ENCODE measurements around the gene P2RY10. TPM values are rescaled to one million over a fixed set of nuclear protein-coding genes. Genes with fewer than 3 reads are reported as not detected.

P2RY10 gene
- total and polyA plus RNA-seq, 12 donors, result 0.13 to 2.2 (median 0.33) TPM; not detected in 4

DNA sequence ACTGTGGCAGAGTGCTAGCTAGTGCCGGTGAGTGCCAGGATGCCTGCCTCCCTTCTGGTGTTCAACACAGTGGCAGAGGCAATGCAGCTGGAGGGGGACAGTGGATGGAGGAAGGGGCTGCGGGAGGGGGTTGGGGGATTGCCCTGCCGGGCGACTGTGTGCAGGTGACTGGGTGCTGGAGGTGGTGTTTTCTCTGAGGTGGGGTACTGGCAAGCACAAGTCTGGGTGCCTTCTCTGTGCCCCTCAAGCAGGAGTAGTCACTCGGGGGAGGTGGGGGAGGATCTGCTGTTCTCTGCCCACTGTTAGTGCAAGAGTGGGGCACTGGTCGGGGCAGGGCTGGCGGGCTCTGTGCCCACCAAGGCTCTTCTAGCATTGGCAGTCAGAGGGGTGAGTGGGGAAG is 10.3 kb upstream of the P2RY10 start:
- Histone ChIP-seq H3K4me3 (no peak overlapping the region), H3K9me3 (replicated peaks in 1 of 3) (no peaks in the 10 kb centered on the region), H3K27me3 (no peaks in the 10 kb centered on the region), H3K4me1 (replicated peaks in 1 of 2) (no peaks in the 10 kb centered on the region), H3K36me3 (replicated peaks in 1 of 2) (no peaks in the 10 kb centered on the region), H3K27ac (no peak overlapping the region)
- no peak for TF ChIP-seq POLR2A (IDR thresholded peaks at IDR 0.05)
- TF ChIP-seq, protein P1, sequence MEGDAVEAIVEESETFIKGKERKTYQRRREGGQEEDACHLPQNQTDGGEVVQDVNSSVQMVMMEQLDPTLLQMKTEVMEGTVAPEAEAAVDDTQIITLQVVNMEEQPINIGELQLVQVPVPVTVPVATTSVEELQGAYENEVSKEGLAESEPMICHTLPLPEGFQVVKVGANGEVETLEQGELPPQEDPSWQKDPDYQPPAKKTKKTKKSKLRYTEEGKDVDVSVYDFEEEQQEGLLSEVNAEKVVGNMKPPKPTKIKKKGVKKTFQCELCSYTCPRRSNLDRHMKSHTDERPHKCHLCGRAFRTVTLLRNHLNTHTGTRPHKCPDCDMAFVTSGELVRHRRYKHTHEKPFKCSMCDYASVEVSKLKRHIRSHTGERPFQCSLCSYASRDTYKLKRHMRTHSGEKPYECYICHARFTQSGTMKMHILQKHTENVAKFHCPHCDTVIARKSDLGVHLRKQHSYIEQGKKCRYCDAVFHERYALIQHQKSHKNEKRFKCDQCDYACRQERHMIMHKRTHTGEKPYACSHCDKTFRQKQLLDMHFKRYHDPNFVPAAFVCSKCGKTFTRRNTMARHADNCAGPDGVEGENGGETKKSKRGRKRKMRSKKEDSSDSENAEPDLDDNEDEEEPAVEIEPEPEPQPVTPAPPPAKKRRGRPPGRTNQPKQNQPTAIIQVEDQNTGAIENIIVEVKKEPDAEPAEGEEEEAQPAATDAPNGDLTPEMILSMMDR (IDR thresholded peaks at IDR 0.05), result no peak
- intact Hi-C loops (cut with DNase I), result no loop called here
- WGBS, 4 donors, result 83 to 92% (median 90%) methylated on average over 6 to 7 of the region's 7 CpGs
- no peak for DNase-seq

DNA sequence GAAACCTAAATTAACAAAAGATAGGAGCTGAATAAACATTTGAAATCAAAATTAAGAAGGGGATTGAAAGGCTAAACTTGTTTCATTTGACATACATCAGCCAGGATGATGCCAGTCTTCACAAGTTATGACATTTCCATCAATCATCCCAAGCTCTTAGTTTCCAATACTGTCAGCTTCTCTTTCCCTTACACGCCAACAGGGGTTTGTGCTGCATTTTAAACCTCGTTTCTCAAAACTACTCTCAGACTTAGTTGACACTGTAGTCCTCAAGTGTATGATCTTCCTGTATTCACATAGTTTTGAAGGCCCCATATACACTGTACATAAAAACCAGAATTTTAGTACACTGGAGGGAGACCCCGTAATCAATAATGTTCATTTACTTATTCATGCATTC is 840 bp upstream of the P2RY10 start:
- WGBS, 4 donors, result 47 to 83% (median 65%) methylated on average over 3 of the region's 3 CpGs
- H3K27me3 ChIP-seq, result no peaks in the 10 kb centered on the region
- H3K9me3 ChIP-seq (replicated peaks in 1 of 3), result no peaks in the 10 kb centered on the region
- TF ChIP-seq POLR2A (IDR thresholded peaks at IDR 0.05), result no peak
- TF ChIP-seq, protein P1 (IDR thresholded peaks at IDR 0.05), result no peak
- no peaks in the 10 kb centered on the region for H3K4me1 ChIP-seq (replicated peaks in 1 of 2)
- intact Hi-C loops (cut with DNase I), result no loop called here
- H3K36me3 ChIP-seq (replicated peaks in 1 of 2), result no peaks in the 10 kb centered on the region
- no peak overlapping the region for H3K27ac ChIP-seq
- DNase-seq, result no peak
- no peak overlapping the region for H3K4me3 ChIP-seq

DNA sequence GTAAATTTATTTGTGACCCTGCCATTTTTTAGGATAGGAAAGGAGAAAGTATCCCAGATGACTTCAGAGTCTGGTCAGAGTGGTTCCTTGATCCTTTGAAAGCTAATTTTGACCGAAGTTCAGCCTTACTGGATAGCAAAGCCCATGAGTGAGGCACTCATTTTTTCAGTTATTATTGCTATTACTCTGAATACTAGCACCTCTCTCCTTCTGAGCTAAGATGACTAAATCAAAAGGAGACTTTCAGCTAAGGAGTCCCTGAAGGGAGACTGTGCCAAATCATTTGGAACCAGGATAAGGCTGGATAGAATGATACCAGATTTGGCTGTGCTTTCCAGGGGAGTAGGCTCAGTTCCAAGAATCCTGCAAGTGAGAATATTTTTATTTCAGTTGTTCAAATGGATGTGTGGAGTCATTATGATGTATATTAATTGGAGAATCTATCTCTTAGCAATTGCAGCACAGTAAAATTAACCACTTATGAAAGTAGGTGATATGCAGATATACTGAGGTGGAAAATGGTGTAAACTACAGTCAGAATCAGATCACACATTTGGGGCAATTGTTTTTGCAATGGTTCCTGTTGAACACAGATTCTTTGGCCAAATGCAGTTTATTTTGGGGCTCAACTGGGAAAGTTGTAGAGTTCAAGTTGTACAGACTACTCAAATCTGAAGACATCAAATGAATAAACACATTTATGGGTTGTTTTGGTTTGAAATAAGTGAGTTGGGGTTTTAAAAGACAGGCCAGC is 1.2 kb downstream of the P2RY10 start:
- TF ChIP-seq, protein P1 (IDR thresholded peaks at IDR 0.05), result no peak
- TF ChIP-seq POLR2A (IDR thresholded peaks at IDR 0.05), result no peak
- intact Hi-C loops (cut with DNase I), result no loop called here
- H3K36me3 ChIP-seq (replicated peaks in 1 of 2), result no peaks in the 10 kb centered on the region
- no peaks in the 10 kb centered on the region for H3K27me3 ChIP-seq
- no peaks in the 10 kb centered on the region for H3K4me1 ChIP-seq (replicated peaks in 1 of 2)
- DNase-seq, result no peak
- WGBS, 4 donors, result 68 to 85% (median 81%) methylated on average over 1 of the region's 1 CpG
- no peak overlapping the region for H3K27ac ChIP-seq
- no peaks in the 10 kb centered on the region for H3K9me3 ChIP-seq (replicated peaks in 1 of 3)
- no peak overlapping the region for H3K4me3 ChIP-seq

DNA sequence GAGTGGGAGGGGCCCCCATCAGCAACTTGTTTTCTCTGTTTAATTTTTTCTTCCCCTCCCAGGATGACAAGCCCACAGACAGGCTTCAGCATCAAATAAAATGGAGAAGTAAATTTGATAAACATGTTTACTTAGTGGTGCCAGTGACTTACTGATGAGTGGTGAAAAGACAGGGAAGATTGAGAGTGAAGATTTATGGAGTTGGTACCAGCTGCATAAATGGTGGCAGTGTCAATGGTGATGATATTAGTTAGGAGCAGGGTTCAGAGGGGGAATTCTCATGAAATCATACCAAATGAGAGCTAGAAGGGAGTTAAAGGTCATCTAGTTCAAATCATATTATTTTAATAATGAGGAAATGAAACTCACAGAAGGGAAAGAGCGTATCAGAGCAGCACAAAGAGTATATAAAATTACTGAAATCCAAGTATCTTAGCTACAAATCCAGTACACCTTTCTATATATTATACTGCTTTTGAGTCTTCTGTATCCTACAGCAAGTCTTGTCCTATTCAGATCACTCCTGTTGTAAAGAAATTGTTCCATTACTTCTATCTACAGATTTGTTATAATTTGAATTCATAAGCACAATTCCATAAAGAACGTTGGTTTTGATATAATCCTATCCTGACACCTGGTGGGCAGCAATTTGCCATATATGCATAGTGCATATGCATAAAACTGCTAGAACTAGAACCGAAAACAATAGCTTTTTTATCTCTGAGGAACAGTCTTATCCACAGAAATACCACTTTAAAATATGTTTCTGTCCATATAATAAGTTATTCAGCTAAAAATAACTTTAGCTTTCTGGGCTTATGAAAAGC is 5.0 kb downstream of the P2RY10 start:
- H3K4me3 ChIP-seq, result no peak overlapping the region
- DNase-seq, result no peak
- TF ChIP-seq POLR2A (IDR thresholded peaks at IDR 0.05), result no peak
- TF ChIP-seq, protein P1 (IDR thresholded peaks at IDR 0.05), result no peak
- H3K4me1 ChIP-seq (replicated peaks in 1 of 2), result no peaks in the 10 kb centered on the region
- WGBS, 4 donors, result 56 to 62% (median 60%) methylated on average over 3 of the region's 3 CpGs
- no peaks in the 10 kb centered on the region for H3K9me3 ChIP-seq (replicated peaks in 1 of 3)
- H3K27me3 ChIP-seq, result no peaks in the 10 kb centered on the region
- intact Hi-C loops (cut with DNase I), result no loop called here
- no peak overlapping the region for H3K27ac ChIP-seq
- no peaks in the 10 kb centered on the region for H3K36me3 ChIP-seq (replicated peaks in 1 of 2)
